Memory B cell (primary cell): Measurements from ENCODE around the gene DHRS3.
"Not testable (repeated sequence)": the region's sequence is repeated elsewhere in the genome, so short reads cannot be mapped to it uniquely, and the experiment has no call there.

Source experiments
- ATAC-seq: fragments of 150-1000 bp; cut with Tn5 transposase; 2 replicates; pipeline ENCODE4 v1.10.0; 2021; ENCODE audit warnings: low read depth, mild to moderate bottlenecking, moderate library complexity
- DNase-seq, 2 donors: peaks; one replicate each; pipeline ENCODE4 v3.0.0; 2022; ENCODE audit warnings: low spot score in 2 of 2
- H3K27ac Mint-ChIP-seq: one replicate; pipeline ENCODE4 v1.8.0; 2022; ENCODE audit warnings: mild to moderate bottlenecking, moderate library complexity, mixed read lengths
- H3K27me3 Mint-ChIP-seq: one replicate; pipeline ENCODE4 v1.8.0; 2022; ENCODE audit warnings: mixed read lengths
- H3K36me3 Mint-ChIP-seq: one replicate; pipeline ENCODE4 v1.8.0; 2022; ENCODE audit warnings: mild to moderate bottlenecking, mixed read lengths
- H3K4me1 Mint-ChIP-seq: one replicate; pipeline ENCODE4 v1.8.0; 2022; ENCODE audit warnings: mixed read lengths
- H3K4me3 Mint-ChIP-seq: one replicate; pipeline ENCODE4 v1.8.0; 2022; ENCODE audit warnings: mild to moderate bottlenecking, moderate library complexity, mixed read lengths
- H3K9me3 Mint-ChIP-seq: one replicate; pipeline ENCODE4 v1.8.0; 2022; ENCODE audit warnings: mixed read lengths

Gene DHRS3, protein sequence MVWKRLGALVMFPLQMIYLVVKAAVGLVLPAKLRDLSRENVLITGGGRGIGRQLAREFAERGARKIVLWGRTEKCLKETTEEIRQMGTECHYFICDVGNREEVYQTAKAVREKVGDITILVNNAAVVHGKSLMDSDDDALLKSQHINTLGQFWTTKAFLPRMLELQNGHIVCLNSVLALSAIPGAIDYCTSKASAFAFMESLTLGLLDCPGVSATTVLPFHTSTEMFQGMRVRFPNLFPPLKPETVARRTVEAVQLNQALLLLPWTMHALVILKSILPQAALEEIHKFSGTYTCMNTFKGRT

GRCh38 chr1:12617901-12618660 lies at the start of gene DHRS3:
Gene DHRS3 (minus strand): TSS chr1:12618210. CDS start chr1:12617348, 862 bp downstream.
- Mint-ChIP-seq H3K9me3 (no peaks in the 10 kb centered on the region), H3K27me3 (peaks cover 18% of the 10 kb centered on the region), H3K27ac (no peak within 1 kb of the TSS), H3K4me1 (peaks cover 27% of the 10 kb centered on the region), H3K36me3 (no peaks in the 10 kb centered on the region), H3K4me3 (peak within 1 kb of the TSS; percentile 86)
- DNase-seq (peak in 1 of 2 donors; percentile 44), ATAC-seq (peak; percentile 32)

GRCh38 chr1:12666141-12666735 lies 48.2 kb upstream of the DHRS3 start:
- DNase-seq, result no peak
- peaks cover 7% of the 10 kb centered on the region for H3K9me3 Mint-ChIP-seq
- peaks cover 2% of the 10 kb centered on the region for H3K36me3 Mint-ChIP-seq
- H3K4me1 Mint-ChIP-seq, result no peaks in the 10 kb centered on the region
- no peak for ATAC-seq
- peaks cover 4% of the 10 kb centered on the region for H3K27me3 Mint-ChIP-seq
- H3K4me3 Mint-ChIP-seq, result no peak overlapping the region
- H3K27ac Mint-ChIP-seq, result no peak overlapping the region

DNA sequence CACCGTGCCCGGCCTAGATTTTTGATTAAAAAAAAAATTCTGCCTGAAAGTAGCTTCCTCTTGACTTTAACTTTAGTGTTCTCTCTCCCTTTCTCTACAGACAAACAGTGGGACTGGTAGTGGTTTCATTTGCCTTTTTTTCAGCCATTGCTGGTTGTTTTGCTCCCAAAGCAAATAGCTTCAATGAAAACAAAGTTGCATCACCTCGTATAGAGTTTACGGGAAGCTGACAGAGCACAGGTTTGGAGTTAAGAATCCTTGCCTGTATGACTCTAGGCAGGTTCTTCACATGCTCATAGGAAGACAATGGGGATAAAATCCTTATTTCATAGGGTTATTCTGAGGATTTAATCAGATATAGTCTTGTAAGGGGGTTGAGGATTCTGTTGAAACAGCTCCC lies 47.5 kb upstream of the DHRS3 start:
- no peak for DNase-seq
- ATAC-seq, result no peak
- no peak overlapping the region for H3K4me3 Mint-ChIP-seq
- peaks cover 7% of the 10 kb centered on the region for H3K9me3 Mint-ChIP-seq
- H3K27me3 Mint-ChIP-seq, result peaks cover 4% of the 10 kb centered on the region
- H3K36me3 Mint-ChIP-seq, result peaks cover 2% of the 10 kb centered on the region
- no peak overlapping the region for H3K27ac Mint-ChIP-seq
- no peaks in the 10 kb centered on the region for H3K4me1 Mint-ChIP-seq

DNA sequence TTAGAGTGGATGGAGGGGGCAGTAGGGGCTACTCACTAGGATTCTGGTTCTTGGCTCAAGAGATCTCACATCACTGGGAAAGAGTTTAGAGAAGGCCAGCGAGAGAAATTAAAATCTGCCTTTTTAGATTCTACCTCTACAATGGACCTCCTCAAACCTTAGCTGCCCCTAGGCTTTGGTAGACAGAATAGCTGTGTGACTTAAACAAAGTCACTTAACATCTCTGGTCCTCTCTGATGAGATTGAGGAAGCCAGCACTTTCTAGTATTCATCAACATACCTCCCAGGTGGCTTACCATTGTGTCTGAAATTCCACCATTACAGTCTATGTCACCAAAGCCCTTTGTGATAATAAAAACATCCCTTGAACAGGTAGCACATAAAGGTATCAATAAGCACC lies 44.5 kb upstream of the DHRS3 start:
- Mint-ChIP-seq H3K9me3 (peaks cover 4% of the 10 kb centered on the region), H3K4me1 (peaks cover 5% of the 10 kb centered on the region), H3K27ac (no peak overlapping the region), H3K27me3 (peaks cover 8% of the 10 kb centered on the region), H3K4me3 (no peak overlapping the region), H3K36me3 (peaks cover 2% of the 10 kb centered on the region)
- ATAC-seq, result no peak
- no peak for DNase-seq

DNA sequence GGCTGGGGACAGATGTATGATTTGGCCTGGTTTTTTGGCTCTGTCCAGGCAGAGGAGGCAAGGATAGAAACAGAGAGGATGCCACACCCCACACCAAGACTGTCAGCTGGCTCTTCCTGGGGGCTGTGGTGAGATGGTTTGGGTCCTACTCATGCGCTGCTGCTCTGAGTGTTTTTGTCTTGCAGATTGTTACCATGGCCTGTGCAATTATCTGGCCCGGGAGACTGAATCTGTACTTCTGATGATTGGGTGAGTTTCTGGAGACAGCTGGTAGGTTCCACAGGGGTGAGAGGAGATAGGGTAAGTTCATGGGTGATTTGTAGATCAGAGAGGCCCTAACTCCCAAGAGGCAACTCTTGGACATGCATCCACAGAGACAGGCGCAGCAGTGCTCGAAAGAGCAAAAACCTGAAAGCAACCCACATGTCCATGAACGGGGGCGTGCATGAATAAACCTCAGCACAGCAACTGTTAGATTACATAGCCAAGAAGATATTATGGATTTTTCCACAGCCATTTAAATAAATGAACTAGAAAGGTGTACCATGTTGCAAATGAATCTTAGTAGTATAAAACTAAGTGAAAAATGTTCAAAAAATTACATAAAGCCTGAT lies 43.7 kb upstream of the DHRS3 start:
- peaks cover 2% of the 10 kb centered on the region for H3K36me3 Mint-ChIP-seq
- H3K4me3 Mint-ChIP-seq, result no peak overlapping the region
- H3K27me3 Mint-ChIP-seq, result peaks cover 10% of the 10 kb centered on the region
- no peak for ATAC-seq
- no peak for DNase-seq
- peaks cover 5% of the 10 kb centered on the region for H3K4me1 Mint-ChIP-seq
- peaks cover 4% of the 10 kb centered on the region for H3K9me3 Mint-ChIP-seq
- no peak overlapping the region for H3K27ac Mint-ChIP-seq

- Mint-ChIP-seq H3K4me1 (peaks cover 5% of the 10 kb centered on the region), H3K36me3 (peaks cover 2% of the 10 kb centered on the region), H3K27ac (no peak overlapping the region), H3K9me3 (peaks cover 2% of the 10 kb centered on the region), H3K4me3 (no peak overlapping the region), H3K27me3 (peaks cover 9% of the 10 kb centered on the region)
- ATAC-seq, result peak; percentile 57
- peak; percentile 51 to 55 for DNase-seq
Measured at GRCh38 chr1:12658531-12659453, 40.8 kb upstream of the DHRS3 start.

GRCh38 chr1:12657885-12658512 lies 40.0 kb upstream of the DHRS3 start:
- H3K27me3 Mint-ChIP-seq, H3K4me1 Mint-ChIP-seq, H3K9me3 Mint-ChIP-seq, H3K27ac Mint-ChIP-seq, H3K4me3 Mint-ChIP-seq, DNase-seq, ATAC-seq, H3K36me3 Mint-ChIP-seq: not testable (repeated sequence)

DNA sequence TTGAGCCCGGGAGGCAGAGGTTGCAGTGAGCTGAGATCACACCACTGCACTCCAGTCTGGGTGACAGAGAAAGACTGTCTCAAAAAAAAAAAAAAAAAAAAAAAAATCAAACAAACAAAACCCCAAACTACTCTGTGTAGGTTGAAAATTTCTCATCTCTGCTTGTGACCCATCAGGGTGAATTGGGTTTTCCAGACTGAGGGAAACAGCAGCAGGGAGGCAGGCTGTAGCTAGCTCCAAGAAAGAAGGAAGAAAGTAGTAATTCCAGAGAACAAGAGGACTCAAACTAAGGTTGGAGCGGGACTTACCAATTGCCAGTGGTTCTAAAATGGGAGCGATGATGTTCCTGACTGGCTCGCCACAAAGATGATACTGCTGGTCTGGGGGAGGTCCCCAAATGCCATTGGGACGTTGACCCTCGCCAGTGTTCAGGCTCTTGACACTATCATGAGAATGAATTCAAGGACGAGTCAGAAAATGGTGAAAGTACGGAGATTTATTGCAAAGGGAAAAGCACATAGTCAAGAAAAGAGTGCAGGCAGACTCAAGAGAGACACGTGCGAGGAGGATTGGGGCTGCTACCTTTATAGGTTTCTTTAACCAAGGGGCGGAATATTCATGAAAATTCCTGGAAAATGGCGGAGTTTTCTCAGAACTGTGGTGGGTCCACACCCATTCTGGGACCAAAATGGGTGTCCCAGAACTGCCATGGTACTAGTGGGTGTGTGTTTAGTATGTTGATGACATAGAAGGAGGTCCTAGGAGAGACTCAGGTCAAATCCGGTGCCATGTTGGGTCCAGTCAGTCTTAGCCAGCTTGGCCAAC lies 39.3 kb upstream of the DHRS3 start:
- Mint-ChIP-seq H3K36me3 (no peaks in the 10 kb centered on the region), H3K4me3 (no peak overlapping the region), H3K4me1 (peaks cover 5% of the 10 kb centered on the region), H3K9me3 (no peaks in the 10 kb centered on the region), H3K27ac (no peak overlapping the region), H3K27me3 (peaks cover 10% of the 10 kb centered on the region)
- DNase-seq, result no peak
- ATAC-seq, result no peak

DNA sequence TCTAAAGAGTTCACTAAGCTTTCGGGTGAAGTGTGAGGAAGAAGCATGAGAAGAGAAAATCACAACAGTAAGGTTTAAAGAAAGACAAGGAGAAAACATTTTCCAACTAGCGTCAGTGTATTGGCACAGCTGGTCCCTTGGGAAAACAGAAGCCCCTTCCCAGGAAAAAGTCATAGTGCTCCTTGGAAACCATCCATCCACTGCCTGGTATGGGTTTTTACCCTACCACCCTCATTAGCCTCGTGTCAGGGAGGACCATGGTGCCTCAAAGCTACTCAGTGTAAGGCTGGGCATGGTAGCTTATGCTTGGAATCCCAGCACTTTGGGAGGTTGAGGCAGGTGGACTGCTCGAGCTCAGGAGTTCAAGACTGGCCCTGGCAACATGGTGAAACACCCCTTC lies 38.6 kb upstream of the DHRS3 start:
- DNase-seq, result no peak
- Mint-ChIP-seq H3K9me3 (no peaks in the 10 kb centered on the region), H3K27me3 (peaks cover 13% of the 10 kb centered on the region), H3K4me1 (peaks cover 5% of the 10 kb centered on the region), H3K4me3 (no peak overlapping the region), H3K36me3 (no peaks in the 10 kb centered on the region), H3K27ac (no peak overlapping the region)
- ATAC-seq, result no peak

DNA sequence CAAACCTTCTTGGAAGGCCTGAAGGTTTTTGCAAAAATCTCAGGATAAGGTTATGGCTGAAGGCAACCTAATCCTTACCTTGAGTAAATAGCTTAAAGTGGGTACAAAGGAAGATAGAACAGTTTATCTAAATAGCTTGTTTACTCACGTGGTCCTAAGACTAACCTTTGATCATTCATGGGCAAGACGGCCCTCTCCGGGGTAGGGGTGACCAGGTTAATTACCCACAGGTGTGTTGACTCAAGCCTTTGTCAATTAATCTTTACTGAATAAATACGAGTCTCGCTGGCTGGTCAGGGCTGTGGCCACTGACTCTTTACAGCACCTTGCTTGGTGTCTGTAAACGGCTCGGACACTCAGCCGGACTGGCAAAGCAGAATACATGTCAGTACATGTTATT lies 36.6 kb upstream of the DHRS3 start:
- Mint-ChIP-seq H3K27ac (no peak overlapping the region), H3K4me3 (no peak overlapping the region), H3K4me1 (peaks cover 5% of the 10 kb centered on the region), H3K36me3 (no peaks in the 10 kb centered on the region), H3K9me3 (no peaks in the 10 kb centered on the region), H3K27me3 (peaks cover 13% of the 10 kb centered on the region)
- DNase-seq, result no peak
- ATAC-seq, result no peak

- Mint-ChIP-seq H3K36me3 (no peaks in the 10 kb centered on the region), H3K4me1 (peaks cover 5% of the 10 kb centered on the region), H3K9me3 (no peaks in the 10 kb centered on the region), H3K27me3 (peaks cover 15% of the 10 kb centered on the region), H3K27ac (no peak overlapping the region), H3K4me3 (no peak overlapping the region)
- DNase-seq (no peak), ATAC-seq (no peak)
Measured at GRCh38 chr1:12654004-12654567, 36.1 kb upstream of the DHRS3 start.

GRCh38 chr1:12649971-12650421 lies 32.0 kb upstream of the DHRS3 start:
- Mint-ChIP-seq H3K4me1 (no peaks in the 10 kb centered on the region), H3K36me3 (no peaks in the 10 kb centered on the region), H3K27me3 (peaks cover 15% of the 10 kb centered on the region), H3K27ac (no peak overlapping the region), H3K4me3 (no peak overlapping the region), H3K9me3 (no peaks in the 10 kb centered on the region)
- no peak for DNase-seq
- ATAC-seq, result no peak
